HG03521 (cell line): ENCODE data around the gene RAB27B.
"Not testable (repeated sequence)": the region's sequence is repeated elsewhere in the genome, so short reads cannot be mapped to it uniquely, and the experiment has no call there.

Source experiments
- ATAC-seq: cut with Tn5 transposase; IDR thresholded peaks from one replicate; pipeline ENCODE4 v1.9.1; 2021; ENCODE audit warnings: mild to moderate bottlenecking, moderate library complexity; ENCODE audit not compliant: unreplicated experiment

RAB27B gene

DNA sequence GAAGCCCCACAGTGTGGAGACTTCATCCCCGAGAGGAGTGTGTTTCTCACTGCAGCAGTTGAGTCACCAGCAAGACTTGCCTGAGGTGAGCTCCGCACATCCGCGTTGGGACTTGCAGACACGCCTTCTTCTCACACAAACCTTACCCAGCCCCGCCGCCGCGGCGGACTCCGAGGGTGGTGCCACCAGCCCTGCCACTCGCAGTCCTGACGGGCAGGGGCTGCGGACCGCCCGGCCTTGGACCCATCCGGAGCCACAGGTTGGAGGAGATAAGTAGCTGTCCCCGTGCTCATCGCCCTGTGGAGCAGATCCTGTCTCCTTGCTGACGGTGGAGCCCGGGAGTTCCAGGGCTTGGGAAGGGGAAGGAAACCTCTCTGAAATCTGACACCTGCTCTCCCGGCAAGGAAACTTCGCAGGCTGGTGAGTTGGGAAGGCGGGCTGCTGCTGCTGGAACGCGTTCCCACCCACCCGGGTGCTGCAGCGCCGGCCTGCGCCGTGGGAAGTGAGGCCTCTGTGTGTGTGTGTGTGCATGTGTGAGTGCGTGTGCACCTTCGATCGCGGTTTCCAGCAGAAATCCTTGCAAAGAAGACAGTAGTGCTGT is at the start of gene RAB27B:
Gene RAB27B, plus strand, starts transcription at position 197 of the 601 bp plus-strand sequence. CDS start 49,109 bp downstream, outside the sequence.
- no peak for ATAC-seq

- no peak for ATAC-seq
Observed at GRCh38 chr18:54780285-54780861, 47.9 kb upstream of the RAB27B start.

- ATAC-seq: no peak
Observed at GRCh38 chr18:54780970-54781369, 47.3 kb upstream of the RAB27B start.

DNA sequence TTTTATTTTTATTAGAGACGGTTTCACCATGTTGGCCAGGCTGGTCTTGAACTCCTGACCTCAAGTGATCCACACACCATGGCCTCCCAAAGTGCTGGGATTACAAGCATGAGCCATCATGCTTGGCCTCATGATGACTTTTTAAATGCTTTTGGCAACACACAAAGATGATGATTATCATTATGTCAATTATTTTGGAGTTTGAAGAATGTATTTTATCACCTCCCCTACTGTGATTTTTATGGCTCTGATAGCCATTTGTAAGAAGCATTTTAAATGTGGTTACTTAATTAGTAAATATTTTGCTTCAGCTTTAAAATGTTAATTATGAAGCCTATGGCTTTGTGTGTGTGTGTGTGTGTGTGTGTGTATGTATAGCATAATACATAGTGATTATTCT is 45.1 kb upstream of the RAB27B start:
- no peak for ATAC-seq

DNA sequence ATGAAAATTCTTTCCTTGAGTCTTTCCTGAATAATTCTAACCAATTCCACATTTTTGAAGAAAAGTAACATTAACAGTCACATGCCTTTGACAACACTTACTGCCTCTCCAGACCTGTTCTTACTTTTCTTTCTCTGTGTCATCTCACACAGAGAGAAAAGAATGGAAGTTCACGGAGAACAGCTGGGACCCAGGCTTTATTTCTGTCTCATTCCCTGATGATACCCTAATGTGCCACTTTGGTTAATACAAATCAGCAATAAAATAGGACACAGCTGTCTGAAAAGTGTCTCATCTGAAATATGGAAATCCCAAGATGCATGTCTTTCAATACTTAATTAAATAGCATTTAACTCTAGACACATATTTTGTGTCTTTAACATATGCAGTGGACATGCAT is 42.1 kb upstream of the RAB27B start:
- no peak for ATAC-seq

GRCh38 chr18:54787121-54787520 is 41.2 kb upstream of the RAB27B start:
- no peak for ATAC-seq

DNA sequence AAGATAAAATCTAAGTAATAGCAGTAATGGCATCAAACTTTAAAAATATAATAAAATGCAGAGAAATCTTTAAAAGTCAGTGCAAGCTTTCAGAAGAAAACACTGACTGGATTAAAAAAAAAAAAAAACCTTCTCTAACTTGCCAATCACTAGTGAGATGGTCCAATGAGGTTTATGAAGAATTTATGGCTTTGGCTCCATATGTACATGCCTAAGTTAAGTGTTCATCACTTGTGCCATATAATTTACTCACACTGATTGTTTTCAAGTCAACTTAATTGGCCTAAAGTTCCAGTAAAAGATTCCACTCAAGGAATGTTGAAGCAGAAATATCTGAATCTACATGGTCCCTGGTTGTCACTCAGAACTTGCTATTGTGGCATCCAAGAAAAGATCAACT is 40.7 kb upstream of the RAB27B start:
- ATAC-seq: no peak

GRCh38 chr18:54790109-54790508 is 38.2 kb upstream of the RAB27B start:
- no peak for ATAC-seq

GRCh38 chr18:54791657-54792056 is 36.6 kb upstream of the RAB27B start:
- ATAC-seq: no peak

DNA sequence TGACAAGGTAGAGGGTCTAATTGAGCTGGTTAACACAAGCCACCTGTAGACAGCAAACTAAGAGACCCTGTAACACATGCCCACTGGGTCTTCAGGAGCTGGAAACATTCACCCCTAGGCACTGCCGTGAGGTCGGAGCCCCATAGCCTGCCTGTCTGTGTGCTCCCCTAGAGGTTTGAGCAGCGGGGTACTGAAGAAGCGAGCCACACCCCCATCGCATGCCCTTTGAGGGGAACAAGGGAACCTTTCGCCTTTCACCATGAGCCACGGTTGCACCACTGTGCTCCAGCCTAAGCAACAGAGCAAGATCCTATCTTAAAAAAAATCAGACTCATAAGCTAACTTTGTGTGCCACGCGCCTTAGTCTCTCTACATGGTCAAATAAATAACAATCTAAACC is 36.2 kb upstream of the RAB27B start:
- ATAC-seq: no peak

GRCh38 chr18:54794823-54795222 is 33.5 kb upstream of the RAB27B start:
- no peak for ATAC-seq

DNA sequence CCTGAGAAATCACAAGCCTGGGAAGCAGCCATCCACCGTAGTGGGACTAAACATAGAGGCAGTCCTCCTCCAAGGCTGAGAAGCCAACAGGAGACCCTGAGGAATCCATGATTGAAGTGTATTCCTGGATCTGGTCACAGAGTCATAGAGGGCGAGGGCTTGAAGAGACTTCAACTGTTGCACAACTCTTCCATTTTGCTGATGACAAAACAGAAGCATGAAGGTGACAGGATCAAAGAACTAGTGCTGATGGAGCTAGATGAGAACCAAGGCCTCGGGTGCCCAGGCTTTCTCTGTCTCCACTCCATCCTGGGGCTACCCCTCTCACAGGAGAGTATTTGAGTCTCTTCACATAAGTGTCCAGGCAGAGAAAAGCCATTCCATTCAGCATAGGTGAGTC is 30.1 kb upstream of the RAB27B start:
- ATAC-seq: no peak

- ATAC-seq: no peak
Observed at GRCh38 chr18:54801374-54801773, 26.9 kb upstream of the RAB27B start.

- ATAC-seq: no peak
Observed at GRCh38 chr18:54802178-54802577, 26.1 kb upstream of the RAB27B start.

DNA sequence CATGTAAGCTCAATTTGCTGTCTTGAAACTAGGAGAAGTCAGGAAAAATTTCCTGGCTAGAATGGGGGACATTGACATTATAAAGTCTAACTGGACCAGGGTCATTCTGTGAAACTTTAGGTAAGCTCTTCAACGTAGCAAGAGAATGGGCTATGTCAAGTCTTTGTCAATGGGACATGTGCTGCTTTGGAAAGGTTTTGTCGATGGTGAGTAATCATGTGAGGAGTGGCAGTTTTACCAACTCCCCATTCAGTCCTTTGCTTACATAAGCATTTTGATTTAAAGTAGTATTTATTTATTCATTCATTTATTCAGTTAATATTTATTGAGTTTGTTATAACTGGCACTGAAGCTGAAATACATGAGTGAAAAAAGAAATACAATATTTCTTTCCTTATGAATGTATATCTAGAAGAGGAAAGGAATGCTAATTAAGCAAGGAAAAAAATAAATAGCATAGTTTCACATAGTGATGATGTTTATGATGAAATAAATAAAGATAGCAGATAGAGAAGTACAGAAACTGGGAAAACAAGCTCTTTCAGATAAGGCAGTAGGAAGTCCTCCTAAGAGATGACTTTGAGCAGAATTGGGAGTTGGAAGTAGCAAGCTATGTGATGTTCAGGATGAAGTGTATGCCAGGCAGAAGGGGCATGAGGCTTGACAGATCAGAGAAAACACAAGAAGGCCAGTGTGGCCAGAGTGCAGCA is 25.4 kb upstream of the RAB27B start:
- ATAC-seq: no peak

- no peak for ATAC-seq
Observed at GRCh38 chr18:54805571-54806334, 22.5 kb upstream of the RAB27B start.

GRCh38 chr18:54806526-54806925 is 21.8 kb upstream of the RAB27B start:
- no peak for ATAC-seq

DNA sequence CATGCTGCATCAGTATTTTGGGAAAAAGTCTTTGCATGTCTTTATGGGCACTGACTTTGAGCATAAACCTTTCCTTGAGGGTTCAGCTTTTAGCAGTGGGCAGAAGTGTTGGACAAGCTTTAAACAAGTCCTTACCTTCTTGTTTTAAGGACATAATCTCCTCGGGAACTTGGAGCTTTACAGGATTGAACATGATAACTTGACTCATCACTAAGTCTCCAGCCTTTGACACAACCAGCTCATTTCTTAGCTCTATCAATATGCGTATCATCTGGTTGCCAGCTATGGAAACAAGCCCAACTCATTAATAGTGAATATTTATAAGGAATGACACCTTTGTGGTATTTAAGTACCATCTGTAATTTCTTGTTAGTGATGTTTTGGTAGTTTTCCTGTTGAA is 21.0 kb upstream of the RAB27B start:
- no peak for ATAC-seq

DNA sequence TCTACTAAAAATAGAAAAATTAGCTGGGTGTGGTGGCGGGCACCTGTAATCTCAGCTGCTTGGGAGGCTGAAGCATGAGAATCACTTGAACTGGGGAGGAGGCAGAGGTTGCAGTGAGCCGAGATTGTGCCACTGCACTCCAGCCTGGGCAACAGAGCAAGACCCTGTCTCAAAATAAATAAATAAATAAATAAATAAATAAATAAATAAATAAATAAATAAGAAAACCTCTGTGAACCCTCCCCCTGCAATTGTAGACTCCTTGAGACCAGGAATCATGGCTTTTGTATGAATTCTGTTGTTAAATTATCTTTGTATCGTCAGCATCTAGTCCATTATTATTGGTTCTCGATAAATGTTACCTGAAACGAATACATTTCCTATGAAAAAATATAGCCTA is 17.6 kb upstream of the RAB27B start:
- not testable (repeated sequence) for ATAC-seq

DNA sequence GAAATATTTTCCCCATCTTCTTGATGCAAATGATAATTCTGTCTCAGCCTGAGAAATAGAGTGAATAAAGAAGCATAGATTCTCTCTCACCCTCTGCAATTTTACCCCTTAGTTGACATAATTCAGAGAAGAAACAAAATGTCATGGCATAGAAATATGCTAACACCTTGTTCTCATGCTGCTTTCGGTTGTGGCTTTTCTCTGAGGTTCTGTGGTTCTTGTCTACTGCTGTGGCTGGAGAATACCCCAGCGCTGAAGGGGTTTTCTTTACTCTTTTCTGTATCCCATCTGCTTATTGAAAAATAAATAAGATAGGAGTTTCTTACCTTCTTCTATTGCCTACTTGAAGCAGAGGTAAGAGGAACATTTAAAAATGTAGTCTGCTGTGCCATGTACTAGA is 15.4 kb upstream of the RAB27B start:
- ATAC-seq: no peak

DNA sequence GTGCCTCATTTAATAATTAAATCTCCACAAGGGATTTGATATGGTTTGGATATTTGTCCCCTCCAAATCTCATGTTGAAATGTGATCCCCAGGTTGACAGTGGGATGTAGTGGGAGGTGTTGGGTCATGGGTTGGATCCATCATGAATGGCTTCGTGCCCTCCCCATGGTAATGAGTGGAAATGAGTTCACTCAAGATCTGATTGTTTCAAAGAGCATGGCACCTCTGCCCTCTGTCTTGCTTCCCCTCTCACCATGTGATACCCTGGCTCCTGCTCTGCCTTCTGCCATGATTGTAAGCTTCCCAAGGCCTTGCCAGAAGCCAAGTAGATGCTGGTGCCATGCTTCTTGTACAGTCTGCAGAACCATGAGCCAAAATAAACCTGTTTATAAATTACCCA is 15.0 kb upstream of the RAB27B start:
- no peak for ATAC-seq
